T-helper 1 cell treated with Interleukin-12 subunit alpha and Interleukin-12 subunit beta and Interleukin-4 antibody, amounts not matched to agents 30 μg/mL and 1 μg/mL, for 36 hours (primary cell): ENCODE results near the gene FHIT.

ENCODE experiments used
- H3K27ac Mint-ChIP-seq: one replicate; pipeline ENCODE4 v1.8.0; 2021; ENCODE audit warnings: mild to moderate bottlenecking, mixed read lengths
- H3K27me3 Mint-ChIP-seq: one replicate; pipeline ENCODE4 v1.8.0; 2021; ENCODE audit warnings: low read depth, mixed read lengths
- H3K36me3 Mint-ChIP-seq: one replicate; pipeline ENCODE4 v1.8.0; 2021; ENCODE audit warnings: low read depth, mixed read lengths
- H3K4me1 Mint-ChIP-seq: one replicate; pipeline ENCODE4 v1.8.0; 2021; ENCODE audit warnings: low read depth, mixed read lengths
- H3K4me3 Mint-ChIP-seq: one replicate; pipeline ENCODE4 v1.8.0; 2021; ENCODE audit warnings: mild to moderate bottlenecking, moderate library complexity, mixed read lengths
- H3K9me3 Mint-ChIP-seq: one replicate; pipeline ENCODE4 v1.8.0; 2021; ENCODE audit warnings: mixed read lengths

Gene FHIT

DNA sequence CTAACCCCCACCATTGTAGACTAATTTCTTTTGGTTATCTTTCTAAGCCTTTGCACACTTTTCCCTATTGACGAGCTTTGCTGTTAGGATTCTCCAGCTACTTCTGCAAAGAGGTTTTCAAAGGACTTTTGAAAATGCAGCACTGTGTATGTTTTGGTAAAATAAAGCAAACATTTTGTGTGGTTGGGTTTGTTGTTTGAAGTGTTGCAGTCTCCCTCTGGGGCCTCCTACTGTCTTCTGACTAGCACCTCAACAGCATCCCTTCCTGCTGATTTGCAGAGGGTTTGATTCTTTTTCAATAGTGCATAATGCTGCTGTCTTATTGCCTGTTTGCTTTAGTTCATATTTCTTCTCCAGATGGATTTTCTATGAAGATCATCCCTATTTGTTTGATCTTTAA, 1426.4 kb downstream of the FHIT start:
- H3K27me3 Mint-ChIP-seq, result no peaks in the 10 kb centered on the region
- H3K4me3 Mint-ChIP-seq, result no peak overlapping the region
- peaks cover 9% of the 10 kb centered on the region for H3K9me3 Mint-ChIP-seq
- no peak overlapping the region for H3K27ac Mint-ChIP-seq
- peaks cover 20% of the 10 kb centered on the region for H3K36me3 Mint-ChIP-seq
- H3K4me1 Mint-ChIP-seq, result peaks cover 8% of the 10 kb centered on the region

- Mint-ChIP-seq H3K4me3 (no peak overlapping the region), H3K27ac (no peak overlapping the region), H3K36me3 (peaks cover 18% of the 10 kb centered on the region), H3K4me1 (peaks cover 9% of the 10 kb centered on the region), H3K27me3 (no peaks in the 10 kb centered on the region), H3K9me3 (peaks cover 9% of the 10 kb centered on the region)
Measured at GRCh38 chr3:59821274-59821673, 1430.0 kb downstream of the FHIT start.

DNA sequence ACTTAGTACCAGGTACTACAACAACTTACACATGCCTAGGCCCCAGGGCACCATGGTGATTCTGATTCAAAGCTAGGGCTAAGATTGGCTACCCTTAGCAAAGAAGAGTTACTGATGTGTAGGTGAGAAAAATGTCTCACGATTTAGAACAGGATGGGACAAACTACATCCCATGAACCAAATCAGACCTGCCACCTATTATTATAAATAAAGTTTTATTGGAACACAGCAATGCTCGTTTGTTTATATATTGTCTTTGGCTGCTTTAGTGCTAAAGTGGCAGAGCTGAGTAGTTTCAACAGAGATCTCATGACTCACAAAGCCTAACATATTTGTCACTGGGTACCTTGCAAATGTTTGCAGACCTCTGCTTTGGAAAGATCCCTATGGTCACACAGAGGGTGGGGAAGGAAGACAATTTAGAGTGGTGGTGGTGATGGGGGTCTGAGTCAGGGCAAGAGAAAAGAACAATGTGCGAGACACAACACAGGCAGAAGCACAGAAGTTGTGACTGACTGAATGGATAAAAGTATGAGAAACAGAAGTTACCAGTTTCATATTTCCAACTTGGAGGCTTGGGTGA, 1430.8 kb downstream of the FHIT start:
- Mint-ChIP-seq H3K36me3 (peaks cover 17% of the 10 kb centered on the region), H3K27me3 (no peaks in the 10 kb centered on the region), H3K9me3 (peaks cover 9% of the 10 kb centered on the region), H3K4me1 (peaks cover 9% of the 10 kb centered on the region), H3K27ac (no peak overlapping the region), H3K4me3 (no peak overlapping the region)

DNA sequence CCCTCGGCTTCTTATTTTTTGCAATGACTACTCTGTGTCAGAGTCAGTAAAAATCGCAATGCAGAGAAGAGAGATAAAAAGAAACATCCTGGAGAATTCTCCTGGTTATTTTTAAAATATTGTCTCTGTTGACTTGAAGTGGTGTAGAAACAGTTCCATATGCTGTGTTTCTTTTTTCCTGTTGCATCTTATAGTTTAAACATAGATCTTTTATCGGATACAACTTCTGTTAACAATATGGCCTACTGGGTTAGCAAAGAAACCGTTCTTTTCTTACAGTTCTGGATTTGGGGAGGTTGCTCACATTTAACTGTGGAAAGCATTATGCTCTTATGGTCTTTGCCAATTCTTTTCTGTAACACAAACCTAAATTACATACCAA, 1432.3 kb downstream of the FHIT start:
- peaks cover 6% of the 10 kb centered on the region for H3K4me1 Mint-ChIP-seq
- H3K9me3 Mint-ChIP-seq, result peaks cover 9% of the 10 kb centered on the region
- no peaks in the 10 kb centered on the region for H3K27me3 Mint-ChIP-seq
- H3K4me3 Mint-ChIP-seq, result no peak overlapping the region
- no peak overlapping the region for H3K27ac Mint-ChIP-seq
- H3K36me3 Mint-ChIP-seq, result peaks cover 13% of the 10 kb centered on the region

DNA sequence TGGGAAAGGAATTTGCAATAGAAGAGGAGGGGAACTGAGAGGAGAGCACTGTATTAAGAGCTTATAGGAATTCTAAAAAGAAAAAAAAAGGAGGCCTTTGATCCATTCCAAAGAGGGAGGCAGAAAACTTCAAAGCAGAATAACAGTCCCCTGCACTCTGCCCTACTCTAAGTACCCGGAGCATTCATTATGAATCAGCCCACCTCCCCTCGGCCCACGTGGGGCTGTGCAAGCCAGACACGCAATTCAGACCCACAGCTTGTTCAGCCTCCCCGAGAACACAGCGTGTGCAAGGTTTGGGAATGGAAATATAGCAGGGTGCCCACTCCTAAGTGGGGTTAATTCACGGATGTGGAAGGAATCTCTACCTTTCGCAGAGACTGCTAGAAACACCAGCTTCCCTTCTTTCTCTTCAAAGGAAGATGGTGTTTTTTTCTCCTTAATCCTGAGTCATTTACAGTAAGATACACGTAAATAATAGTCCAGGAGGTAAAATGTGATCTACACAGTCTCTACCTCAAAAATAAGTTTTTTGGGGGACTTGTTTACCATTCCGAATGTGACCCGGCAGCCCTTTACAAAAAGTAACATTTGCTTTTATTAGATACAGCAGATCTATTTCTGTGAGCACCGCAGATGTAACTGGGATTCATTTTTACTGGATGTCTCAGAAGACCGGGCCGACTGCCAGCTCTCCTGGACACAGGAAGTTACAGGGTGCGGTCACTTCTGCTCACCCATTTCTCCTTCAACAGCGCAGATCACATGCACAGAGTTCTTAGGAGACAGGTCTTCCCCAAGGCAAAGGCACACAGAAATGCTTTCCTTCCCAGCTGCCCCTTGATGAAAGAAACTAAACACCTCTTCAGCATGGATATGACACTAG, 1433.0 kb downstream of the FHIT start:
- Mint-ChIP-seq H3K27ac (no peak overlapping the region), H3K4me3 (no peak overlapping the region), H3K4me1 (peaks cover 6% of the 10 kb centered on the region)

GRCh38 chr3:59817511-59817910, 1433.7 kb downstream of the FHIT start:
- Mint-ChIP-seq H3K9me3 (peaks cover 6% of the 10 kb centered on the region), H3K36me3 (peaks cover 15% of the 10 kb centered on the region), H3K27ac (no peak overlapping the region), H3K27me3 (no peaks in the 10 kb centered on the region), H3K4me3 (no peak overlapping the region), H3K4me1 (peaks cover 6% of the 10 kb centered on the region)

More for the DNA sequence above, 1433.0 kb downstream of the FHIT start:
- peaks cover 9% of the 10 kb centered on the region for H3K9me3 Mint-ChIP-seq
- no peaks in the 10 kb centered on the region for H3K27me3 Mint-ChIP-seq
- peaks cover 15% of the 10 kb centered on the region for H3K36me3 Mint-ChIP-seq

- Mint-ChIP-seq H3K4me1 (peaks cover 9% of the 10 kb centered on the region), H3K4me3 (no peak overlapping the region), H3K9me3 (peaks cover 6% of the 10 kb centered on the region), H3K36me3 (peaks cover 10% of the 10 kb centered on the region), H3K27ac (no peak overlapping the region), H3K27me3 (no peaks in the 10 kb centered on the region)
Measured at GRCh38 chr3:59816312-59816711, 1434.9 kb downstream of the FHIT start.

DNA sequence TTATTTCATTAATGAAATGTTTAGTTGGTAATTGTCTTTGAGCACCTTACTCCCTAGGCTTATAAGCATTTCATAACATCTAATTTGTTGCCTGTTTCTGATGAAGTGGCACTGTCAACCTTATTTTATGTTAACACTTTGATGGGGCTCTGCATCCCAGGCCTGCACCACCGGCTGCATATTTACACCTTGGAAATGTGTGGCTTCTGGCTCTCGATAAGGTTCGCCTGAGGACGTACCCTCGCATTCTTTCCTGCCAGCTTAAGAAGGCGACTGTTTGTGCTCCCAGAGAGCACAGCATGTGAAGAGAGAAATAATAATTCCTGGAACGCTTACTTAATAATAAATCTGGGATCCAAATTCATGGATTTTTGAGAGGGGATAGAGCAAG, 1438.1 kb downstream of the FHIT start:
- H3K27ac Mint-ChIP-seq, result no peak overlapping the region
- no peaks in the 10 kb centered on the region for H3K27me3 Mint-ChIP-seq
- no peaks in the 10 kb centered on the region for H3K9me3 Mint-ChIP-seq
- peaks cover 7% of the 10 kb centered on the region for H3K4me1 Mint-ChIP-seq
- no peak overlapping the region for H3K4me3 Mint-ChIP-seq
- H3K36me3 Mint-ChIP-seq, result peaks cover 10% of the 10 kb centered on the region

- peaks cover 7% of the 10 kb centered on the region for H3K4me1 Mint-ChIP-seq
Measured at GRCh38 chr3:59812237-59813147, 1438.8 kb downstream of the FHIT start.

GRCh38 chr3:59811160-59811559, 1440.1 kb downstream of the FHIT start:
- Mint-ChIP-seq H3K4me1 (peaks cover 7% of the 10 kb centered on the region), H3K36me3 (peaks cover 13% of the 10 kb centered on the region), H3K27me3 (no peaks in the 10 kb centered on the region), H3K9me3 (no peaks in the 10 kb centered on the region), H3K4me3 (no peak overlapping the region), H3K27ac (no peak overlapping the region)

More at GRCh38 chr3:59812237-59813147, 1438.8 kb downstream of the FHIT start:
- Mint-ChIP-seq H3K9me3 (no peaks in the 10 kb centered on the region), H3K36me3 (peaks cover 10% of the 10 kb centered on the region), H3K4me3 (no peak overlapping the region), H3K27me3 (no peaks in the 10 kb centered on the region), H3K27ac (no peak overlapping the region)

- peaks cover 7% of the 10 kb centered on the region for H3K4me1 Mint-ChIP-seq
- H3K9me3 Mint-ChIP-seq, result no peaks in the 10 kb centered on the region
- no peak overlapping the region for H3K27ac Mint-ChIP-seq
- no peaks in the 10 kb centered on the region for H3K27me3 Mint-ChIP-seq
- H3K4me3 Mint-ChIP-seq, result no peak overlapping the region
- H3K36me3 Mint-ChIP-seq, result peaks cover 13% of the 10 kb centered on the region
Measured at GRCh38 chr3:59810606-59811005, 1440.6 kb downstream of the FHIT start.

DNA sequence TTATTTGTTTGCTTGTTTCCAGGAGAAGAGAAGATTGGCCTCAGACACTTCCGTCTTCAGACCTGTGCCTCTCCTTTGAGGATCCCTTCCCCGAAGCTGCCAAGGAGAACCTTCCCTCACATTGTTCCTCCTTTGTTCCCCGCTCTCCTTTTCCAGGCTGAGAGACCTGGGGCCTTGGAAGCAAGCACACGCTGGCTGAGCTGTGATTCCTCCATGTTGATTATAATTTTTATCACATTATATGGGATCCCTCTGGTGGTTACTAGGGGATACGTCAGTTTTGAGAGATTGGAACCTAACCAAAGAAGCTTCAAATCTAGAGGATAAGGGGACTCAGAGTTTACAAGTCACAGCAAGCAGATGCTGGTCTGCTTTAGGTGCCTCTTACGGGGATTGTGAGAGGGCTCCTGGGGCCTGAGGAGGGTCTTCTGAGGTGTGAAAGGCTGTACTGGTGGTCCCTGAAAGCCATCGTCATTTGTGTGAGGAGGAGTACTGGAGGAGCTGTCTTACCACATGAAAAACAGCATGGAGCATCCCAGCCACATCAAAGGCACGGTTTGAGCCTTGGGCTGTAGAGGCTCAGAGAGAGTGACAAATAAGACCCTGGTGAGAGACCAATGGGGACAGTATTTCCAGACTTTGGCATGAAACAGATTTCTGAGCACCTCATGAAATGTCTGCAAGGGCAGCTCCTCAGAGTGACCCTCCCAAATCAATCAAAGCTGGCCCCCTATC, 1441.4 kb downstream of the FHIT start:
- peaks cover 11% of the 10 kb centered on the region for H3K36me3 Mint-ChIP-seq
- no peak overlapping the region for H3K27ac Mint-ChIP-seq
- no peaks in the 10 kb centered on the region for H3K27me3 Mint-ChIP-seq
- H3K4me1 Mint-ChIP-seq, result peaks cover 7% of the 10 kb centered on the region
- no peak overlapping the region for H3K4me3 Mint-ChIP-seq
- no peaks in the 10 kb centered on the region for H3K9me3 Mint-ChIP-seq

DNA sequence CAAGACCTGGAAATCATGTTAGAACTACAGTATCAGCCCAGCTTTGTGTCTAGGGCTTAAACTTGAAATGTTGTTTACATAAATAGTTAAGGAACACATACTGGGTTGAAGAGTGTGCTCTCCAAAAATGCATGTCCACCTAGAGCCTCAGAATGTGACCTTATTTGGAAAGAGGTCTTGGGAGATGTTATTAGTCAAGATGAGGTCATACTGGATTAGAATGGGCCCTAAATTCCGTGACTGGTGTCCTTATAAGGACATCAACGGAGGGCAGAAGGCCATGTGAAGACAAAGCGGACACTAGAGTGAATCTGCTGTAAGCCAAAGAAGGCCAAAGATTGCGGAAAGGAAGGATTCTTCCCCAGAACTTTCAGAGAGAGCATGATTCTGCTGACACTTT, 1442.2 kb downstream of the FHIT start:
- peaks cover 7% of the 10 kb centered on the region for H3K4me1 Mint-ChIP-seq
- H3K27me3 Mint-ChIP-seq, result no peaks in the 10 kb centered on the region
- H3K27ac Mint-ChIP-seq, result no peak overlapping the region
- no peak overlapping the region for H3K4me3 Mint-ChIP-seq
- H3K9me3 Mint-ChIP-seq, result no peaks in the 10 kb centered on the region
- H3K36me3 Mint-ChIP-seq, result peaks cover 11% of the 10 kb centered on the region

- H3K9me3 Mint-ChIP-seq, result no peaks in the 10 kb centered on the region
- H3K4me1 Mint-ChIP-seq, result peaks cover 7% of the 10 kb centered on the region
Measured at GRCh38 chr3:59808446-59808845, 1442.8 kb downstream of the FHIT start.

More at GRCh38 chr3:59808446-59808845, 1442.8 kb downstream of the FHIT start:
- Mint-ChIP-seq H3K4me3 (no peak overlapping the region), H3K27me3 (no peaks in the 10 kb centered on the region), H3K27ac (no peak overlapping the region), H3K36me3 (peaks cover 8% of the 10 kb centered on the region)
